Medulla oblongata (tissue), 1 donor: ENCODE measurements around the gene TCF25.
A peak's percentile ranks its signal among the peaks of the same experiment; 100 is the strongest.
"Not testable (repeated sequence)": the region's sequence is repeated elsewhere in the genome, so short reads cannot be mapped to it uniquely, and the experiment has no call there.

Experiments
- DNase-seq: peaks from one replicate; pipeline ENCODE4 v3.0.0-alpha.2; 2015; ENCODE audit errors: extremely low spot score

The TCF25 gene

DNA sequence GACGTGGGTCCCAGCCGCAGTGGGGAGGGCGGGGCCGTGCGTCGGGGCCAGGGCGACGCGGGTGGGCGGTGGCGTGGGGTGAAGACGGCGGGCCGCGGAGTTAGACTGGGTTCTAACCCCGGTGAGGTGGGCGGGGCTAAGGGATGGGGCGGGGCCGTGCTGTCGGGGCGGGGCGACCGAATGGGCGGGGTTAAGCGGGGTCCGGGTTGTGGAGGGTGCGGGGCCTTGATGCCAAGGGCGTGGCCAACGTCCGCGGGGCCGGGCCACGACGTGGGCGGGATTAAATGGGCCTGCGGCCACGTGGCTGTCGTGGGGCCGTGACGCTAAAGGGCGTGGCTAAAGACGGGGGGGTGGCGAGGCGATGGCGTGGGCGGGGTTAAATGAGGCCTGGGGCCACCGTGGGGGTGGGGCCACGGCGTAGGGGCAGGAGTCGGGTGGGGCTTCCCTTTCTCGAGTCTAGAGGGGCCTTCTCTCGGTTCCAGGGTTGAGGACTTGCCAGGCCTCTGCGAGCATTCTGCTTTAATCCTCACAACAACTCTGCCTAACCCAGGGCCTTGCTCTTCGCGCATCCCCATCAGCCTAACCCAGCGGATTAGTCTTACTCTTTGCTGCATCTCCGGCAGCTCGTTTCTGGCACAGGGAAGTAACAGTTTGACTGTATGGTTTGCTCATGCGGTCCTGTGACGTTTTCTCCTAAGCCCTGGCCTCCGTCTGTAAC lies 739 bp downstream of the TCF25 start:
- DNase-seq, result peak; percentile 97

DNA sequence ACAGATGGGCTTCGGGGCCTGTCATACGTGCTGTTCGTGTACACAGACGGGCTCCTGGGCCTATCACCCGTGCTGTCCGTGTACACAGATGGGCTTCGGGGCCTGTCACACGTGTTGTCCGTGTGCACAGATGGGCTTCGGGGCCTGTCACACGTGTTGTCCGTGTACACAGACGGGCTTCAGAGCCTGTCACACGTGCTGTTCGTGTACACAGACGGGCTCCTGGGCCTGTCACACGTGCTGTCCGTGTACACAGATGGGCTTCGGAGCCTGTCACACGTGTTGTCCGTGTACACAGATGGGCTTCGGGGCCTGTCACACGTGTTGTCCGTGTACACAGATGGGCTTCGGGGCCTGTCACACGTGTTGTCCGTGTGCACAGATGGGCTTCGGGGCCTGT lies 5.7 kb downstream of the TCF25 start:
- not testable (repeated sequence) for DNase-seq

DNA sequence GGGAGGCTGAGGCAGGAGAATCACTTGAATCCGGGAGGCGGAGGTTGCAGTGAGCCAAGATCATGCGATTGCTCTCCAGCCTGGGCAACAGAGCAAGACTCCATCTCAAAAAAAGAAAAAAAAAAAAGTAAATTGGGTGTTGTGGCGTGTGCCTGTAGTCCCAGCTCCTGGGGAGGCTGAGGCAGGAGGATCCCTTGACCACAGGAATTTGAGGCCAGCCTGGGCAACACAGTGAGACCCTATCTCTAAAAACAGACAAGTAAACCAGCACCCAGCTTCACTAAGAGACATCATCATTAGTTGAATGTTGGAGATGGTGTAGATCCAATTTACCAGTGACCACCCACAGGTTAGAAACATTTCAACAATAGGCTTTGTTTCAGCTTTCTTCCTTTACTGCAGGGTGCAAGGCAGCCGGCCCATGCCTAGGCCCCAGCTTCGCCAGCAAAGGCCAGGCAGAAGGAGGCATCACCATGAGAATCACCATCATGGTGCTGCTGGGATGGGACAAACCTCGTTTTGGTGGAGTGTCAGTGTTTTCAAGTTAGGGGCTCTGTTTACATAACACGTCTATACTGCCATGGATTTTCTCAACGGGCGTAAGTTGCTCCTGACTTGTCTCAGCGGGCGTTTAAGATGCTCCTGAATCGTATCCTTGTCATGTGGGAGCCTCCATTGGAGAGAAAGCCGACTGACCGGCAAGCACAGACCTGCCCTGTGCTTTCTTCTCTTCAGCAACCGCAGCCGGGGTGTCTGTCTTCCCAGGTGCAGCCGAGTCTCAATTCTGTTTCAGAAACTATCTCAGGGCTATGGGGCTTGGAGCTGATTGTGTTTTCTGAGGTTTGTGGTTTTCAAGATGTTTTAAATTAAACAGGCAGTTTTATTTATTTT lies 7.3 kb downstream of the TCF25 start:
- no peak for DNase-seq

DNA sequence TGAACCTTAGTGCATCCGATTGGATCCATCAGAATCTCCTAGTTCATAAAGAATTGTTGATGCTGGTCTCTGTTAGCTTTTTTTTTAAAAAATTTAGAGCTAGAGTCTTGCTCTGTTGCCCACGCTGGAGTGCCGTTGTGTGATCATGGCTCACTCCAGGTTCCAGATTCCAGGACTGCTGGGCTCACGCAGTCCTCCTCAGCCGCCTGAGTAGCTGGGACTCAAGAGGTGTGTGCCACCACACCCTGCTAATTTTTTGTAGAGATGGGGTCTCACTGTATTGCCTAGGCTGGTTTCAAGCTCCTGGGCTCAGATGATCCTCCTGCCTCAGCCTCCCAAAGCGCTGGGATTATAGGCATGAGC lies 8.0 kb downstream of the TCF25 start:
- DNase-seq, result no peak

DNA sequence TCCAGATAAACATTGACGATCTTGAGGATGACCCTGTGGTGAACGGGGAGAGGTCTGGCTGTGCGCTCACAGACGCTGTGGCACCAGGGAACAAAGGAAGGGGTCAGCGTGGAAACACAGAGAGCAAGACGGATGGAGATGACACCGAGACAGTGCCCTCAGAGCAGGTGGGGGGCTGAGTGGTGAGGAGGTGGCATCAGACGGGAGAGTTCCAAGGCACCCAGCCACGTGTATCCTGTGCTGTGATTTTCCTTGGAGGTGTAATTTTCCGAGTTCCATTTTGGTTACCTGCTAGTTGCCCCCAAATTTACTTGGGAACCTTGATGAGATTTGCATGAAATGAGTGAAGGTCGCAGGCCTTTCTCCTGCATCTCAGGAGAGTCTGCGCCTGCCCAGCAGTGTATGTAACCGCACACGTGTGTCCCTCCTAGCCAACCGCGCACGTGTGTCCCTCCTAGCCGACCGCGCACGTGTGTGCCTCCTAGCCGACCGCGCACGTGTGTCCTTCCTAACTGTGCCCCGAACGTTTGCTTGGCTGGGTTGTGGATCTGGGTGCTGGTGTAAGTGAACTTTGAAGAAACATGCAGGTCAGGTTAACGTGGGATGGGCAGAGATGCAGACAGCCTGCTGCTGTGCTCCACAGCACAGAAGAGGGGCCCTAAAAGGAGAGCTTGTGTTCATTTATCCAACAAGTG lies 10.1 kb downstream of the TCF25 start:
- DNase-seq, result no peak

DNA sequence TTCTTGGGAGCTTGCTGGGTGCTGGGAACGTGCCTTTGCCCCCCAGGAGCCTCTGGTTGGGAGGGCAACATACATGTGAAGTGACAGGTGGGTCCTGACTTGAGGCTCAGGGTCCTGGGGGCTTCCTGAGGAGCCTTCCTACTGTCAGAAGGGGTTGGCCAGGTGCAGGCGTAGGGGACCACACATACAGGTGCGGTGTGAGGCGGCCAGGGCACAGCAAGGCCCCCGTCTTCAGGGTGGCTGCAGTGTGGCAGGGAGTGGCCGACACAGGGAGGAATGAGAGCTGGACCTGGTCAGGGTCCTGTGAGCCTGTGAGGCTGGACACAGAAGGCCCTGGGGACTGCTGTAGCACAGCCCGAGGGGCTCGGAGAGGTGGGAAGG lies 10.6 kb downstream of the TCF25 start:
- no peak for DNase-seq

DNA sequence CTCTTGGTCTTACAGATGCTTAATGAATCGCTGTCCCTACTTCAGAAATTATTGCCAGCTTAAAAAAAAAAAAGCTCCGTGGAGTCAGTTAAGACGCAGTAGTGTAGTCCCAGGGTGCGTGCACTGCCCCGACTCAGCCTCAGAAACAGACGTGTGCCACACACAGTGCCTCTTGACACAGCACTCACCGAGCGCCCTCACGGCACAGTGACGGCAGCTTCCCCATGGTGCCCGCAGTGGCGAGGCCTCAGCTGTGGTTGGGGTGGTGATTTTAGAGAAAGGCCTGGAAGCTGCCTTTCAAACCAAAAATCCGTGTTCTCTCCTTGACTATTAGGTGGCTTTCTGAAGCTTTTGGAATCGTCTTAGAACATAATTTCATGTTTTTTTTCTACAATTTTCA lies 13.9 kb downstream of the TCF25 start:
- DNase-seq, result no peak

DNA sequence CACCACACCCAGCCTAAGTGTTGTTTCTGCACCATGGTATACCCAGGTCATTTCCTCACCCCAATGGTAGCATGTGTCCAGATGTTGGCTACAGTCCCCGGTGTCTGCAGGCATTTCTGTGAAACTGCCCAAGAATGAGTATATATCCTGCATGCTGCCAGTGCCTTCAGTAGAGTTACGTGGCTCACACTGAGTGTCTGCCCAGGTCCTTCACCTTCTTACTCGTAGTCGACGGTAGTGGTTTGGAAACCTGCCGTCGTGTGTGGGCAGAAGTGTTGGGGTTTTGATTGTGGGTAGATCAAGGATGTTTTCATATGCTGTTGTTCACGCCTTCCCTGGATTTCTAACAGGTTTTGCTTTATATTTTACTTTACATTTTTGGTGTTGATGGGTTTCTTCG lies 16.8 kb downstream of the TCF25 start:
- no peak for DNase-seq

DNA sequence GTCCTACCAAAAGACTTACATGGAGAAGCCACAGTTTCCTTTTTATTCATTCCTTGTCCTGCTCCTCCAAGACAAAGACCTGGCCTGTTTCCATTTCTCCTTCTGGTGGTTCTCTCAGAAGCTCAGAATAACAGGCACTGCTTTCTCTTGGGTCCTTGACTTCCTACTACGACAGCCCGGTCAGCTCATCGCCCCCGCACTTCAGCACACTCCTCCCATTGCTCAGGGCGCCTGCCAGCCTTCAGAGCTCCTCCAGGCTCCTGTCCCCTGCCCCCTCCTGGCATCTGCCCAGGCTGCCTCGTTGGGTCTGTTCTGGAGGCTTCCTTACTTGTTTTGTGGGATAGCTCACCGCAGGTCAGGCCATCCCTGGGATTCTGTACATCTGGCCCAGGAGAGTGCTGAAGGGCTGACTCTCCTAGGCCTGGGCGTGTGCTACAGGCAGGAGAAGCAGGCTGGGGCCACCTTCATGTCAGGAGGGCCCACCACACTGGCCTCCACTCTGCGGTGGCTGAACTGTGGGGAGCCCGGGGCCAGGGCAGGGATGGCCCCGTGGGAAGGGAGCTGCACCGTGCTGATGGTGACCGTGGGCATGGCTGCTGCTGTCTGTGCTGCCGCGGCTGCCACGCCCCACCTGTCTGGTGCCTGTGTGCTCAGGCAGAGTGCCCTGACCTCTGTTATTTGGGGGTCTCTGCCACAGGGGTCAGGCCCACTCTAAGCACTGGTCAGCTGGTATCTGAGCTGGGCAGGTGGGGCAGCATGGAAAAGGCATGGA lies 17.7 kb downstream of the TCF25 start:
- no peak for DNase-seq

DNA sequence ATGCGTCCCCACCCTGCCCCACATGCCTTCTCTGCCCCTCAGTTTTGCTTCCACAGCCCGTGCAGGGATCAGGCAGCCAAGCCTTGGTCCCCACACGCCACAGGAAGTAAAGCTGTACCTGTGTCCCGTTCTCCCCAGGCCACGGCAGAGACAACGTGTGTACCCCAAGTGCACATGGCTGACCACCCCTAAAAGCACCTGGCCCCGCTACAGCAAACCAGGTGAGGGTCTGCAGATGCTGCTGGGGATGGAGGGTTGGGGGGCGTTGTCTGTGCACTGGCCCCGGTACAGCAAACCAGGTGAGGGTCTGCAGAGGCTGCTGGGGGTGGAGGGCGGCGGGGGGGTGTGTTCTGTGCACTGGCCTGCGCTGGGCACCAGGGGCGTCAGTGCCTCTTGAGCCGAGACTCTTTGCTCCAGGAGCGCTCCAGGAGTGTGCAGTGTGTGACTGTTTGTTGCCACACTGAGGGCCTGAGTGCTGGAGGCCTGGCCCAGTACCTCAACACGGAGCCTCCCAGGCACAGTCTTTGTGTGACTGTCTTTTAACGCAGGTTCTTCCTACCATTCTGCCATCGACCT lies 18.8 kb downstream of the TCF25 start:
- no peak for DNase-seq

DNA sequence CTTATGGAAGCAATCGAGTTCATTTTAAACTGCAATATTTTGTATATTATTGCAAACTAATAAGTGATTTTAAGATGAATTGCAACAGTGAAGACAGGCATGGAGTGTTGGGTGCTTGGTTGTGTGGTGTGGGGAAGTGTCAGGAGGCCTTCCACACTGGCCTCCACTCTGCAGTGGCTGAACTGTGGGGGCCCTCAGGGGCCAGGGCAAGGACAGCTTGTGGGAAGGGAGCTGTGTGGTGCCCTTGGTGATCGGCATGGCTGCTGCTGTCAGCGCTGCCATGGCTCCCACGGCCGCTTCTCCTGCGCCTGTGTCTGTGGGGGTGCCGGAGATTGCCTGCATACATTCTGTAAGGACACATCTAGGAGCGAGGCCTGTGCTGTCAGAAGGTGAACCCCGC lies 19.2 kb downstream of the TCF25 start:
- DNase-seq, result no peak

DNA sequence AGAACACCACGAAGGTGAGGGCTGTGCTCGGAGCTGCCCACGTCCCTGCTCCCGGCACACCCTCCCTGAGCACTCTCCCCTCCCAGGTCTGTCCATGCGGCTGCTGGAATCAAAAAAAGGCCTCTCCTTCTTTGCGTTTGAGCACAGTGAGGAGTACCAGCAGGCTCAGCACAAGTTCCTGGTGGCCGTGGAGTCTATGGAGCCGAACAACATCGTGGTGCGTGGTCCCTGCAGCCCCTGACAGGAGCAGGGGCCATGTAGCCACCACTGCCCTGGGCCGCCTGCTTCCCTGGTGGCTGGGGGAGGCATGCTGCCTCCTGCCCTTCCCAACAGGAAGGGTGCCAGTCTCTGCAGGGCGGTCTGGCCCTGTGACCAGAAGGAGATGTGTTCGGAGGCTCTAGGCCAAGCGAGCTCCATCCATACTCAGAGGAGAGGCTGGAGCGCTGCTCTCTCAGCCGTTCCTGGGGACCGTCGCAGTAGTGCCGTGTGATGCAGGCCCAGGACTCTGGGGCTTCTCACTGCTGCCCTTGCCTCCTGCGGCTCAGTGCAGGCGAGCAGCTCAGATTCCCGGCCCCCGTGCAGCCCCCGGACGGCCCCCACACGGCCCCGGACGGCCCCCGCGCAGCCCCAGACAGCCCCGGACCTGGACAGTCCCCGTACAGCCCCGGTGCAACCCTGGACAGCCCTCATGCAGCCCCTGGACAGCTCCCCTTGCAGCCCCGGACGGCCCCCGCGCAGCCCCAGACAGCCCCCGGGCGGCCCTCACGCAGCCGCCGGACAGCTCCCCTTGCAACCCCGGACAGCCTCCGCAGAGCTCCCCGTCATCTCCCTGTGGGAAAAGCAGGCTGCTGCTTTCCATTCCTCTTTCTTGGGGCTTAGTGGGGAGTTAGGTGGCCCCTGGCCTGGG lies 20.5 kb downstream of the TCF25 start:
- DNase-seq, result no peak

DNA sequence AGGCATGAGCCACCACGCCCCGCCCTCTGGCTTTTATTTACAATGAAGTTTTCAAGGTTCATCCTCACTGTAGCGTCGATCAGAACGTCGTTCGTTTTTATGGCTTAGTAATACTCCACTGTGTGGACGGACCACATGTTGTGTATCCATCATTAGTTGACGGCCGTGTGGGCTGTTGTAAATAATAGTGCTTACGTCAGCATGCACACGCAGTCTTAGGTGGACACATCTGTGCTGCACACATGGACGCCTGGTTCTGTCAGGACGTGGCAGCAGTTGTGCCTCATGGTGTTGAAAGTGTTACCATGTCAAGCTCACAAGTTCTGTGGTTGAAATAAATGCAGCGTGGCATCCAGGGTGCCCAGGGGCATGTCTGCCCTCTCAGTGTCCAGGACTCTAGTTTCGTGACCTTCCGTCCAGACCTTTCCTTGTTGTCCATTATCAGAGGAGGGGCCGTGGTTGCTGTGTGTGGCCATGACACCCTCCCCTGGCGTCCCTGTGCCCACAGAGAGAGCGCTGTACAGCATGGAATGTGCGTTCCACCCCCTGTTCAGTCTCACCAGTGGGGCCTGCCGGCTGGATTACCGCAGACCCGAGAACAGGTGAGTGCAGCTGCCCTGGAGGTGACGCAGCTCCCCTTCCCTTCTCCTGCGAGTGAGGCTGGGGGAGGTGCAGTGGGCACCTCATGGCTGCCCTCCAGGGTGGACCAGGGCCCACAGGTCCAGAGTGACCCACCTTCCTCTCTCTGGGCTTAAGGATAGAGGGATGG lies 22.3 kb downstream of the TCF25 start:
- no peak for DNase-seq

DNA sequence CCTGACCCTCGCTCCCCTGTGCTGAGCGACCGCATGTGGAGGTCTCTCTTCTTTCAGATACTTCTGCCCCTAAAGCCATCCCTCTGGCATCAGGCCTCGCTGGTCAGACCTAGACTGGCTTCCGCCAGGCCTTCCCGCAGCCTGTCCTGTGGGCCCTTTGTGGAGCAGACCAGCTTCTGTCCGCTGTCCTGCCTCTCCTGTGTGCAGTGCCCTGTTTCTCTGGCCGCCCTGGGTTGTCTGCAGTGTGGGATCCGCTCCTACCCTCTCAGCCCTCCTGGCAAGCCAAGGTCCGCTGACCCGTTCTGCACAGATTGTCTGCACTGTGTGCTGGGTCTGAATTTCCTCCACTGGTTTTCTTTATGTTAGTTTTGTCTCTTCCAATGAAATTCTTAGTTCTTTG lies 23.8 kb downstream of the TCF25 start:
- DNase-seq, result no peak

DNA sequence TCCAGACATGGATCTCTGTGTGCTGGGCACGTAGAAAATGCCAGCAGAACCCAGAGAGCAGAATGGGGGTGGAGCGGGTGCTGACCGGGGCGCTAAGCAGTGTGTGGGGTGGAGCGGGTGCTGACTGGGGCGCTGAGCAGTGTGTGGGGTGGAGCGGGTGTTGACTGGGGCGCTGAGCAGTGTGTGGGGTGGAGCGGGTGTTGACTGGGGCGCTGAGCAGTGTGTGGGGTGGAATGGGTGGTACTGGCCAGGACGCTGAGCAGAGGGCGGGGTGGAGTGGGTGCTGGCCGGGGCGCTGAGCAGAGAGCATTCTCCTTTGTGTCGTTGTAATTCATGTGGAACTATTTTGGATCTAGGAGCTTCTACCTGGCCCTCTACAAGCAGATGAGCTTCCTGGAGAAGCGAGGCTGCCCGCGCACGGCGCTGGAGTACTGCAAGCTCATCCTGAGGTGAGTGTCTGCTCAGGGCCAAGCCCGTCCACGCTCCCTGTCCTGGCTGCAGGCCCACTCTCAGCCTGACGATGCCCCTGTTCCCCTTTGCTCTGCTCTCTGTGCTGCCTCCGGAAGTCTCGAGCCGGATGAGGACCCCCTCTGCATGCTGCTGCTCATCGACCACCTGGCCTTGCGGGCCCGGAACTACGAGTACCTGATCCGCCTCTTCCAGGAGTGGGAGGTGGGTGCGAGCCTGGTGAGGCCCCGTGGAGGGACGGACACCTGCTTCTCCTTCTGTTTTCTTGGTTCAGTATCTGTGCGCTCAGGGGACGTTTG lies 25.0 kb downstream of the TCF25 start:
- no peak for DNase-seq

DNA sequence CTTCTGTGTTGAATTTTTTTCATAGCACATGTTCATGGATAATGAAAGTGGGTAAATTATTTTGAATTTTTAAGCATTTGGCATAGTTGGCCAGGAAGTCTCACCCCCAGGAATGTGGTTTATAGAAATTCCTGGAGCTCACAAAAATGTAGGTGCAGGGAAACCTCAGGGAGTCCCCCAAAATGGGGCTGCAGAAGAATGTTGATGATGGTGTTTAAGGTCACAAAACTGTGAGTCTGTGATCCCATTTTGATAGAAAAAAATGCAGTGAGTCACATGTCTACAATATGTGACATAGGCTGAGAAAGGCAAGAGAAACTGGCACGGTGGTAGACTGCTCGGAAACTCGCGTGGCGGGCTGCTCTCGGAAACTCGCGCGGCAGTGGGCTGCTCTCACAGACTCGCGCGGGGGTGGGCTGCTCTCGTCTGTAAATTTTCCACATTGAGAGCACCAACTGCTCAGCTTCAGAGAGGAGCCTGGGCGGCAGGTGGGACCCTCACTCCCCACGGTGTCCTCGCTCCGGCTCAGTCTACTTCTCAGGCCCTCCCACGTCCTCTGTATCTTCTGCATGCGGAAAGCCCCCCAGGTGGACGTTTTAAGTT lies 26.6 kb downstream of the TCF25 start:
- no peak for DNase-seq

DNA sequence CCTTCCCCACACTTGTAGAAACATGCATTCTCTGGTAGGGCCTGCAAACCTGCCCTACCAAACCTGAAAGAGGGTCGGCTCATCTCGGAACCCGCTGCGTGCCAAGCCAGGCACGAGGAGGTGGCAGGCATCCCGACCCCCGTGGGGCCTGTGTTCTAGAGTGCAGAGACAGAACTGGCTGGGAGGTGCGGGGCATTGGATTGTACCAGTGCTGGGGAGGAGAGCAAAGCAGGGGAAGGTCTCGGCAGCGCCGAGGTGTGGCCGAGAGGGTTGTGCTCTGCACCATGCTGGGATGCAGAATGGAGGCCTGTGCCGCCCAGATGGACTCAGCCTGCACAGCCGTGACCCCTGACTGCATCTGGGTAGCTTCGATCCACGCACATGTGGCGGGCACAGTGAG lies 27.5 kb downstream of the TCF25 start:
- no peak for DNase-seq

DNA sequence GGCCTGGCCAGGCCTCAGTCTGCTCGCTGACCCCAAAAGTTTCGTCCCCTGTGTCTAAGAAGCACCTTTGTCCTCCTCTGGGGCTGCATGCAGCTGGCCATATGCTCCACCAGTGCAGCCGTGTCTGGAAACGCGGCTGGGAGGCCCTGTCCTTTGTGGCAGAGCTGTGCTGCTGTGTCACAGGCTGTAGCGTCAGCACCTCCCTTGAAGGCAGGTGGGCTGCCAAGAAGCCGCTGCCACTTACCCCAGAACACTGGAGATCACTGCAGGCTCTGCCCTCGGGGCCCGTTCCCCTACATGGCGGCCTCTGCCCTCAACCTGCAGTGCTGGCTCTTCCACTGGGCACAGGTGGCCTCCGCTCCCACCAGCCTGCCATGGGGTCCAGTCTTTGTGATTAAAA lies 29.6 kb downstream of the TCF25 start:
- DNase-seq, result no peak
